Endometrium (tissue), 2 donors: ENCODE measurements around the gene OR10R2.

Source experiments
- FAIRE-seq: peaks from 2 replicates; lab custom pipeline; 2012; peaks lifted over from hg19 to GRCh38; lab: Jason Lieb, UNC
- donor health status: control.
- donor health status: control.

OR10R2 gene

DNA sequence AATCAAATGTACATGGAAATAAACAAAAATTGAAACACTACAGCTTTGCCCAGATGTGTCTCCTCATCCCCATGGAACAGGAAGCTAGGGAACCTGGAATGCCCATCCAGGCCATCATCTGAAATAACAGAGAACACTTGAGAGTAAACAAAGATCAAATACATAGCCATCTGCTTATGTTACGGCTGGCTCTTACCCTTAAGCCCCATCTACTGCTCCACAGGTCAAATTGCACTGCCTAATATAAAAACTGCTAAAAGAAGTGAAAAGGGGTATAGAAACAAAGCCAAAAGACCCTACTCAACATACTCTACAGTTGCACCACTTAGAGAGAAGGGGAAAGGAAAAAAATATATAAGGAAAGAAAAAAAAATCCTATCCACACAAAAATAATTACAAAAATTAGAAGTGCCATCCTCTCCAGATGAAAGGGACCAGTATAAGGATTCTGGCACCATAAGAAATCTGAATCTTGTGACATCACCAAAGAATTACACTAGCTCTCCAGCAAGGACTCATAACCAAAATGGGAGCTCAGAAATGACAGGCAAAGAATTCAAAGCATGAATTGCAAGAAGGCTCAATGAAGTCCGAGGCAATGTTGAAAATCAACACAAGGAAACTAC, 55.3 kb downstream of the OR10R2 start:
- no peak for FAIRE-seq
